ENCODE data around the gene CLSTN2. TPM values are rescaled to one million over a fixed set of nuclear protein-coding genes. Genes with fewer than 3 reads are reported as not detected.

The CLSTN2 gene
- total RNA-seq, 1 donor from 2014 or later = not detected

DNA sequence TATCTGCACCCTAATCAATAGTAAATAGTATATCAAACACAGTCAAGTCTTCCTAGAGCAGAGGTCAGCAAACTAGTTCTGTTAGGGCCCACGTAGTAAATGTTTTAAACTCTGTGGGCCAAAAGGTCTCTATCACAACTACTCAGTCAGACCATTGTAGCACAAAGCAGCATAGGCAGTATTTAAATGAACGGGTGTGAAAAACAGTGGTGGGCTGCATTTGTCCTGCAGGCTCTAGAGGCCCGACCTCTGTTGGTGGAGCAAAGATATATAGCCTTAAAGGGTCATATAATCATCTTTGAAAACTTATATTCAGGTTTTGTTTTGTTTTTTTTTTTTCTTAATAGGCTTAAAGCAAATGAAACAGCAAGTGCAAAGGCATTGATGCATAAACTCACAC is 416.5 kb downstream of the CLSTN2 start:
- H3K27me3 Mint-ChIP-seq = peaks cover 2% of the 10 kb centered on the region
- peaks cover 20% of the 10 kb centered on the region for H3K9me3 Mint-ChIP-seq
- POLR2A ChIA-PET = no interaction called here
- H3K36me3 Mint-ChIP-seq (ENCODE audit: low read depth) = no peaks in the 10 kb centered on the region
- intact Hi-C loops (cut with micrococcal nuclease) = no loop called here
- ATAC-seq (ENCODE audit: low read depth) (no peak), DNase-seq (no peak)
- no peak overlapping the region for H3K27ac Mint-ChIP-seq
- TF ChIP-seq, protein P1, sequence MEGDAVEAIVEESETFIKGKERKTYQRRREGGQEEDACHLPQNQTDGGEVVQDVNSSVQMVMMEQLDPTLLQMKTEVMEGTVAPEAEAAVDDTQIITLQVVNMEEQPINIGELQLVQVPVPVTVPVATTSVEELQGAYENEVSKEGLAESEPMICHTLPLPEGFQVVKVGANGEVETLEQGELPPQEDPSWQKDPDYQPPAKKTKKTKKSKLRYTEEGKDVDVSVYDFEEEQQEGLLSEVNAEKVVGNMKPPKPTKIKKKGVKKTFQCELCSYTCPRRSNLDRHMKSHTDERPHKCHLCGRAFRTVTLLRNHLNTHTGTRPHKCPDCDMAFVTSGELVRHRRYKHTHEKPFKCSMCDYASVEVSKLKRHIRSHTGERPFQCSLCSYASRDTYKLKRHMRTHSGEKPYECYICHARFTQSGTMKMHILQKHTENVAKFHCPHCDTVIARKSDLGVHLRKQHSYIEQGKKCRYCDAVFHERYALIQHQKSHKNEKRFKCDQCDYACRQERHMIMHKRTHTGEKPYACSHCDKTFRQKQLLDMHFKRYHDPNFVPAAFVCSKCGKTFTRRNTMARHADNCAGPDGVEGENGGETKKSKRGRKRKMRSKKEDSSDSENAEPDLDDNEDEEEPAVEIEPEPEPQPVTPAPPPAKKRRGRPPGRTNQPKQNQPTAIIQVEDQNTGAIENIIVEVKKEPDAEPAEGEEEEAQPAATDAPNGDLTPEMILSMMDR (IDR thresholded peaks at IDR 0.05) = no peak
- no peak overlapping the region for H3K4me3 Mint-ChIP-seq
- H3K4me1 Mint-ChIP-seq = no peaks in the 10 kb centered on the region
- CTCF ChIA-PET = no interaction called here

DNA sequence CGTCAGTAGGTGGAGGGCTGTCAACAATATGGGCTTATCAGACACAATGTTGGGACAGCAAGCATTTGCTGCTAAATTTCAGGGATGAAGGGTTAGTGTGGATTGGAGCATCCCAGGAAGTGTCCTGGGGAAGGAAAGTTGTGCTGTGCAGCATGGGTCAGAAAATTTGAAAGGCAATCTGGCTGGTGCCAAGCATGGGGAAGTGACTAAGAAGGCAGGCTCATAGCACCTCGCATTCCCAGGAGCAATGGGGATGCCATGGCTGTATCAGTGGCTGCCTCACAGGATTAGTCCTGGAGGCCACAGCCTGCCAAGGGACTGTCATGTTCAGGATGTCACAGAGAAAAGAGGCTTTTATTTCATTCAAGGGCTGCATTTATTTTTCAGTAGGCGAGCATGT is 420.5 kb downstream of the CLSTN2 start:
- TF ChIP-seq, protein P1 (IDR thresholded peaks at IDR 0.05) = no peak
- no peaks in the 10 kb centered on the region for H3K27me3 Mint-ChIP-seq

DNA sequence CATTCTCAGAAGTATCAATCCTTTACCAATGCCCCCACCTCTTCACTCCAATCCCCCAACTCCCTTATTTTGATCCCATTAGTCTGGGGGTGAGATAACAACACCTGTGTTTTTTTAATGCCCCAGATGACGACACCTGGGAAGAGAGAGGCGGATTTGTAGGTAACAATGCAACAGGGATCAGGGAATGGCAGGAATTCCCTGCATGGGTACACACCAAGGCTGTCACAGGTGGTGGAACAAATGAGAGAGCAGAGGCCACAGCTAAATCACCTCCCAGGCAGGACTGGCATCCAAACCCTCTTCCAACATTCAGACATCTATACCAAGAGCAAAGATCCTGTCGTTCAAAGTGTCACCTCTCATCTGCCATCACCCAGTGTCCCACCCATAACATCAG is 423.7 kb downstream of the CLSTN2 start:
- Mint-ChIP-seq H3K36me3 (ENCODE audit: low read depth) (no peaks in the 10 kb centered on the region), H3K4me1 (no peaks in the 10 kb centered on the region), H3K27me3 (no peaks in the 10 kb centered on the region), H3K4me3 (no peak overlapping the region), H3K9me3 (no peaks in the 10 kb centered on the region), H3K27ac (no peak overlapping the region)
- ATAC-seq (ENCODE audit: low read depth) = no peak
- TF ChIP-seq, protein P1 (IDR thresholded peaks at IDR 0.05) = no peak
- no peak for DNase-seq
- ChIA-PET POLR2A (no interaction called here), CTCF (no interaction called here)
- intact Hi-C loops (cut with micrococcal nuclease) = no loop called here

More for the DNA sequence above, 420.5 kb downstream of the CLSTN2 start:
- CTCF ChIA-PET = no interaction called here
- H3K36me3 Mint-ChIP-seq (ENCODE audit: low read depth) = no peaks in the 10 kb centered on the region
- intact Hi-C loops (cut with micrococcal nuclease) = no loop called here
- H3K9me3 Mint-ChIP-seq = no peaks in the 10 kb centered on the region
- ATAC-seq (ENCODE audit: low read depth) (no peak), DNase-seq (no peak)
- POLR2A ChIA-PET = no interaction called here
- H3K4me1 Mint-ChIP-seq = no peaks in the 10 kb centered on the region
- H3K4me3 Mint-ChIP-seq = no peak overlapping the region
- H3K27ac Mint-ChIP-seq = no peak overlapping the region

DNA sequence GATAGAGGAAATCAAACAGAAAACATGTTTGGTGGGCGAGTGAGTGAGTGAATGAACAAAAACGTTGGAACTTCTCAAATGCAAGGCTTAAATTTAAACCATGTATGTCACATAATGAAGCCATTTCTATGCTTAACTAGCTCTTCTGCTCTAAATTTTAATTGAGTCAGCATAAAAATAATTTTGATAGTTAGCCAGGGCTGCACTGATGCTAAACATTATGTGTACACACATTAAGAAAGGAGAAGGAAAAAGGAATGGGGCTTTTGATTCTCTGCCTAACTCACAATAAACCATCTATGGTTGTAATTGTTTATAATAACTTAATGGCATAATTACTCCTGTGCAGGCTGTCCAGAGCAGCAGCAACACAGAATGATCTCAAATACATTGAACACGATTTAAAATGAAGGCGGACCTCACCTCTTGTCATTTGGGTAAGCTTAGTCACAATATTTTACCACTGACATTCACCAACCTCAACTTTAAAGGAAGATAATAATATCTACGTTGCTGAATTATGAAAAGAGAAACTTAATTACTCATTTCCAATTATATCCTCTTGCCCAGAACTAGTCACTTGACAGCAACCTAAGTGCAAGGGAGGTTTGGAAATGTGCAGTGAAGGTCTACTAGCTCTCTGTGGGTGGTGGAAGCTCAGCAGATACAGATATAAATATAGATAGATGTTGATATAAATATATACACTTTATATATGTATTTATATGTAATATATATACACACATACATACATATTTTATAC is 424.4 kb downstream of the CLSTN2 start:
- DNase-seq = no peak
- ChIA-PET POLR2A (no interaction called here), CTCF (no interaction called here)
- Mint-ChIP-seq H3K9me3 (no peaks in the 10 kb centered on the region), H3K27me3 (no peaks in the 10 kb centered on the region), H3K36me3 (ENCODE audit: low read depth) (no peaks in the 10 kb centered on the region), H3K27ac (no peak overlapping the region), H3K4me1 (no peaks in the 10 kb centered on the region), H3K4me3 (no peak overlapping the region)
- no peak for ATAC-seq (ENCODE audit: low read depth)
- intact Hi-C loops (cut with micrococcal nuclease) = no loop called here
- TF ChIP-seq, protein P1 (IDR thresholded peaks at IDR 0.05) = no peak

DNA sequence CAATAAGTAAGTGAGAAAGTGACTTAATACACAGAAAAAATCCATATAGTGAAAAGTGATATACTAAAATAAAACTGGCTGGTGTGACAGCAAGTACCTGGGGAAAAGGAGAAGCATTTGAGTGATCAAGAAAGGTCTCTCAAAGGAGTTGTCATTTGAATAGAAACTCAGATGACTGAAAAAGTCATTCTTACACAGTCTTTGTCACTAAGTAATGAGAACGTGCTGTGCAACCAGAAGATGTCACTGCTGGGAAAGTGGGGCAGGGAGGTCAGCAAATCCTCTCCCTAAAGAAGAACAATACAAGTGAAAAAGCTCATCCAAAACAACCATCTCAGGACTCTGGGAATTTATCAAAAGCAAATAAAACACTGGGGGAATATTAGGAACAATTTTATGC is 425.3 kb downstream of the CLSTN2 start:
- intact Hi-C loops (cut with micrococcal nuclease) = no loop called here
- Mint-ChIP-seq H3K27ac (no peak overlapping the region), H3K36me3 (ENCODE audit: low read depth) (no peaks in the 10 kb centered on the region), H3K27me3 (no peaks in the 10 kb centered on the region), H3K4me1 (no peaks in the 10 kb centered on the region), H3K9me3 (no peaks in the 10 kb centered on the region), H3K4me3 (no peak overlapping the region)
- DNase-seq (no peak), ATAC-seq (ENCODE audit: low read depth) (no peak)
- ChIA-PET CTCF (no interaction called here), POLR2A (no interaction called here)
- TF ChIP-seq, protein P1 (IDR thresholded peaks at IDR 0.05) = no peak

Measured in activated B cell treated with CpG ODN at 0.5 μM for 24 hours (primary cell).